Liver (tissue), 9 donors: ENCODE data around the gene MVP. TPM values are rescaled to one million over a fixed set of nuclear protein-coding genes. Genes with fewer than 3 reads are reported as not detected.

Experiments
- DNase-seq: peaks from one replicate; pipeline ENCODE4 v3.0.0-alpha.2; 2017; ENCODE audit warnings: low spot score
- H3K27ac ChIP-seq, 2 donors: one replicate each; pipeline ENCODE4 v1.7.0; 2013; ENCODE audit warnings: inconsistent platforms in 2 of 2, low read length in 2 of 2, control low read depth in 1 of 2, low read depth in 1 of 2, mild to moderate bottlenecking in 1 of 2
- H3K27me3 ChIP-seq, 4 donors: one replicate each; pipeline versions ENCODE4 v1.6.1 to v1.7.0; 2013; ENCODE audit warnings: low read length in 3 of 4, inconsistent platforms in 1 of 4, mild to moderate bottlenecking in 1 of 4, moderate library complexity in 1 of 4; ENCODE audit not compliant: control insufficient read depth in 4 of 4, insufficient read depth in 4 of 4
- H3K36me3 ChIP-seq, 4 donors: one replicate each; pipeline versions ENCODE4 v1.6.1 to v1.7.0; 2013; ENCODE audit warnings: low read length in 3 of 4, mild to moderate bottlenecking in 3 of 4, low read depth in 1 of 4, moderate library complexity in 1 of 4; ENCODE audit not compliant: control insufficient read depth in 4 of 4, insufficient read depth in 3 of 4
- H3K4me1 ChIP-seq, 4 donors: one replicate each; pipeline versions ENCODE4 v1.6.1 to v1.7.0; 2013; ENCODE audit warnings: low read length in 3 of 4, mild to moderate bottlenecking in 3 of 4, moderate library complexity in 1 of 4; ENCODE audit not compliant: control insufficient read depth in 4 of 4, insufficient read depth in 4 of 4
- H3K4me3 ChIP-seq, 3 donors: one replicate each; pipeline versions ENCODE4 v1.6.1 to v1.7.0; 2013; ENCODE audit warnings: low read length in 3 of 3, control low read depth in 1 of 3, low read depth in 1 of 3, mild to moderate bottlenecking in 1 of 3
- H3K9ac ChIP-seq, 2 donors: one replicate each; pipeline ENCODE4 v1.7.0; 2013; ENCODE audit warnings: low read length in 2 of 2, mild to moderate bottlenecking in 2 of 2, moderate library complexity in 2 of 2, control low read depth in 1 of 2, low read depth in 1 of 2
- H3K9me3 ChIP-seq, 4 donors: one replicate each; pipeline versions ENCODE4 v1.6.1 to v1.7.0; 2013; ENCODE audit warnings: low read length in 3 of 4; ENCODE audit not compliant: control insufficient read depth in 4 of 4
- ATF3 ChIP-seq: IDR thresholded peaks from 2 replicates; pipeline ENCODE4 v1.6.1; 2016; ENCODE audit warnings: antibody characterized with exemption
- EGR1 ChIP-seq, 2 donors: IDR thresholded peaks; 2 replicates each; pipeline ENCODE4 v1.6.1; 2016 to 2018; ENCODE audit warnings: antibody characterized with exemption in 2 of 2, low read depth in 2 of 2
- FOXA1 ChIP-seq: IDR thresholded peaks from 2 replicates; pipeline ENCODE4 v1.6.1; 2016; ENCODE audit warnings: antibody characterized with exemption
- FOXA2 ChIP-seq: IDR thresholded peaks from 2 replicates; pipeline ENCODE4 v1.6.1; 2016; ENCODE audit warnings: antibody characterized with exemption
- GABPA ChIP-seq, 2 donors: IDR thresholded peaks in 1 of 2; conservative IDR thresholded peaks in 1 of 2; 2 replicates each; pipeline ENCODE4 v1.6.1; 2016; ENCODE audit warnings: antibody characterized with exemption in 2 of 2, mild to moderate bottlenecking in 1 of 2, moderate library complexity in 1 of 2
- HNF4G ChIP-seq: IDR thresholded peaks from 2 replicates; pipeline ENCODE4 v1.6.1; 2016; ENCODE audit warnings: antibody characterized with exemption
- JUND ChIP-seq, 2 donors: IDR thresholded peaks; 2 replicates each; pipeline ENCODE4 v1.6.1; 2016; ENCODE audit warnings: antibody characterized with exemption in 2 of 2
- MAX ChIP-seq: IDR thresholded peaks from 2 replicates; pipeline ENCODE4 v1.6.1; 2016; ENCODE audit warnings: antibody characterized with exemption
- NR2F2 ChIP-seq: IDR thresholded peaks from 2 replicates; pipeline ENCODE4 v1.6.1; 2016; ENCODE audit warnings: antibody characterized with exemption
- RXRA ChIP-seq, 2 donors: IDR thresholded peaks; 2 replicates each; pipeline ENCODE4 v1.6.1; 2017 to 2018; ENCODE audit warnings: antibody characterized with exemption in 2 of 2, mild to moderate bottlenecking in 1 of 2
- SP1 ChIP-seq: IDR thresholded peaks from 2 replicates; pipeline ENCODE4 v1.6.1; 2018; ENCODE audit warnings: antibody characterized with exemption, mild to moderate bottlenecking
- TAF1 ChIP-seq: conservative IDR thresholded peaks from 2 replicates; pipeline ENCODE4 v1.6.1; 2016; ENCODE audit warnings: antibody characterized with exemption, mild to moderate bottlenecking
- YY1 ChIP-seq: IDR thresholded peaks from 2 replicates; pipeline ENCODE4 v1.6.1; 2016; ENCODE audit warnings: antibody characterized with exemption, mild to moderate bottlenecking
- WGBS: extraction: QIAGEN DNeasy Blood & Tissue Kit; methylation state at CpG from one replicate; pipeline ENCODE4 v1.1.7; 2013; 5-methylcytosine and 5-hydroxymethylcytosine counted together
- polyA plus RNA-seq, 2 donors: library from polyadenylated mRNA; stranded (reverse) in 1 of 2; unstranded in 1 of 2; fragments of 200-250 nt in 1 of 2; fragments of >200 nt in 1 of 2; fragmentation: Nextera tagmentation in 1 of 2; extraction: Ambion mirVana in 1 of 2; gene quantifications; one replicate each; pipeline versions ENCODE4 v1.2.1 to v1.2.3, GENCODE V29; 2013 to 2015
- total RNA-seq, 2 donors: library from RNA; depleted of rRNA; stranded (reverse); fragments of >200 nt; gene quantifications; one replicate each; pipeline ENCODE4 v1.2.3, GENCODE V29; 2014
- TF ChIP-seq, protein P1 (sequence below): fragments of 150-350 bp; IDR thresholded peaks from 2 replicates; pipeline ENCODE4 v1.5.1; 2017; ENCODE audit warnings: improper control_type of control experiment, low read depth, low read length; ENCODE audit not compliant: missing input control
- TF ChIP-seq, protein P2 (sequence below): IDR thresholded peaks from 2 replicates; pipeline ENCODE4 v1.6.1; 2016; ENCODE audit warnings: antibody characterized with exemption, mild to moderate bottlenecking
- donor health status: healthy.
- donor health status: healthy.
- donor health status: healthy.
- donor health status: healthy.
- donor health status: healthy.

MVP gene
- total and polyA plus RNA-seq, 4 donors = 30.7 to 78.4 (median 50.7) TPM

GRCh38 chr16:29894352-29894751 lies 74.1 kb downstream of the MVP start (continued):
- TF ChIP-seq, protein P1, sequence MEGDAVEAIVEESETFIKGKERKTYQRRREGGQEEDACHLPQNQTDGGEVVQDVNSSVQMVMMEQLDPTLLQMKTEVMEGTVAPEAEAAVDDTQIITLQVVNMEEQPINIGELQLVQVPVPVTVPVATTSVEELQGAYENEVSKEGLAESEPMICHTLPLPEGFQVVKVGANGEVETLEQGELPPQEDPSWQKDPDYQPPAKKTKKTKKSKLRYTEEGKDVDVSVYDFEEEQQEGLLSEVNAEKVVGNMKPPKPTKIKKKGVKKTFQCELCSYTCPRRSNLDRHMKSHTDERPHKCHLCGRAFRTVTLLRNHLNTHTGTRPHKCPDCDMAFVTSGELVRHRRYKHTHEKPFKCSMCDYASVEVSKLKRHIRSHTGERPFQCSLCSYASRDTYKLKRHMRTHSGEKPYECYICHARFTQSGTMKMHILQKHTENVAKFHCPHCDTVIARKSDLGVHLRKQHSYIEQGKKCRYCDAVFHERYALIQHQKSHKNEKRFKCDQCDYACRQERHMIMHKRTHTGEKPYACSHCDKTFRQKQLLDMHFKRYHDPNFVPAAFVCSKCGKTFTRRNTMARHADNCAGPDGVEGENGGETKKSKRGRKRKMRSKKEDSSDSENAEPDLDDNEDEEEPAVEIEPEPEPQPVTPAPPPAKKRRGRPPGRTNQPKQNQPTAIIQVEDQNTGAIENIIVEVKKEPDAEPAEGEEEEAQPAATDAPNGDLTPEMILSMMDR = no peak
- TF ChIP-seq HNF4G = no peak

DNA sequence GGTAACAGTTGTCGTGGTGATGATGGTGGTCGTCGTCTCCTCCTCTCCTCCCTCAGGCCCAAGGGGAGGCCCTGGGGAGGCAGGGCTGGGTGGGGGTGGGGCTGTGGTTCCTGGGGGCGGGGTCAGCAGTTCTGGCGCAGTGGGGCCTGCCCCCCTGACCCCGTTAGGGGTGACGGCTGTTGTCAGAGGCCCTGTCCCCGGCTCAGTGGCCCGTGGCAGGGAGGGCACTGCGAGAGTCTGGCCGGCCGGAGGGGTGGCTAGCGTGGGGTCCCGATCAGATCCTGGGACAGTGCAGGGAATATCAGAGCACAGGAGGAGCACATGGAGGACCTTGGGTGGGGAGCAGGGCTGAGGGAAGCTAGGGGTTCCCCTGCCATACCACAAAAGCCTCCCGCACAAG lies 76.6 kb downstream of the MVP start:
- TF ChIP-seq YY1 (no peak), GABPA (IDR thresholded peaks at IDR 0.05 in 1 of 2, conservative IDR thresholded peaks at IDR 0.05 in 1 of 2) (no peak), ATF3 (no peak), TAF1 (no peak), RXRA (IDR thresholded peaks at IDR 0.05) (no peak), NR2F2 (no peak), EGR1 (IDR thresholded peaks at IDR 0.05; ENCODE audit: low read depth in 2 of 2) (no peak), FOXA1 (no peak)
- TF ChIP-seq, protein P2, sequence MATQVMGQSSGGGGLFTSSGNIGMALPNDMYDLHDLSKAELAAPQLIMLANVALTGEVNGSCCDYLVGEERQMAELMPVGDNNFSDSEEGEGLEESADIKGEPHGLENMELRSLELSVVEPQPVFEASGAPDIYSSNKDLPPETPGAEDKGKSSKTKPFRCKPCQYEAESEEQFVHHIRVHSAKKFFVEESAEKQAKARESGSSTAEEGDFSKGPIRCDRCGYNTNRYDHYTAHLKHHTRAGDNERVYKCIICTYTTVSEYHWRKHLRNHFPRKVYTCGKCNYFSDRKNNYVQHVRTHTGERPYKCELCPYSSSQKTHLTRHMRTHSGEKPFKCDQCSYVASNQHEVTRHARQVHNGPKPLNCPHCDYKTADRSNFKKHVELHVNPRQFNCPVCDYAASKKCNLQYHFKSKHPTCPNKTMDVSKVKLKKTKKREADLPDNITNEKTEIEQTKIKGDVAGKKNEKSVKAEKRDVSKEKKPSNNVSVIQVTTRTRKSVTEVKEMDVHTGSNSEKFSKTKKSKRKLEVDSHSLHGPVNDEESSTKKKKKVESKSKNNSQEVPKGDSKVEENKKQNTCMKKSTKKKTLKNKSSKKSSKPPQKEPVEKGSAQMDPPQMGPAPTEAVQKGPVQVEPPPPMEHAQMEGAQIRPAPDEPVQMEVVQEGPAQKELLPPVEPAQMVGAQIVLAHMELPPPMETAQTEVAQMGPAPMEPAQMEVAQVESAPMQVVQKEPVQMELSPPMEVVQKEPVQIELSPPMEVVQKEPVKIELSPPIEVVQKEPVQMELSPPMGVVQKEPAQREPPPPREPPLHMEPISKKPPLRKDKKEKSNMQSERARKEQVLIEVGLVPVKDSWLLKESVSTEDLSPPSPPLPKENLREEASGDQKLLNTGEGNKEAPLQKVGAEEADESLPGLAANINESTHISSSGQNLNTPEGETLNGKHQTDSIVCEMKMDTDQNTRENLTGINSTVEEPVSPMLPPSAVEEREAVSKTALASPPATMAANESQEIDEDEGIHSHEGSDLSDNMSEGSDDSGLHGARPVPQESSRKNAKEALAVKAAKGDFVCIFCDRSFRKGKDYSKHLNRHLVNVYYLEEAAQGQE = no peak
- H3K4me3 ChIP-seq = no peak overlapping the region
- no peaks in the 10 kb centered on the region for H3K36me3 ChIP-seq
- 55% methylated on average over 15 of the region's 15 CpGs for WGBS
- no peak overlapping the region for H3K27ac ChIP-seq
- peaks cover 2 to 12% (median 7%) of the 10 kb centered on the region in 4 donors for H3K4me1 ChIP-seq
- H3K9me3 ChIP-seq = no peaks in the 10 kb centered on the region
- no peak overlapping the region for H3K9ac ChIP-seq
- no peak for DNase-seq
- H3K27me3 ChIP-seq = peaks cover 0 to 6% (median 1%) of the 10 kb centered on the region in 4 donors

DNA sequence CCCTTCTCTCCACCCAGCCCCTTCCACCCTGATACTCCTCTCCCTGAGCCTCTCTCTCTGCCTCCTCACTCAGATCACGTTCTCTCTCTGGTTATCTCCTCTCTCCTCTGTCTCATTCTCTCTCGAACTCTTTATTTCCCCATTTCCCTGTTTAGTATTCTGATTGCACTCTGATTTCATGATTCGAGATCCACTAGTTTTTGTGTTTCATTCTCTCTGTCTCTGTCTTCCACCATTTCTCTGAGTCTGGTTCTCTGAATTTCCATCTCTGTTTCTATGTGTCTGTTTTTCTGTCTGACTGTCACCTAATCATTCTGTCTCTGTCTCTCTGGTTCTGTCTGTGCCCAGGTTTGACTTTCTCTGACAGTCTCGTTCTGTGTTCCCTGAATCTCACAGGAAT lies 77.1 kb downstream of the MVP start:
- no peak overlapping the region for H3K4me3 ChIP-seq
- whole genome bisulfite sequencing = 63% methylated on average over 4 of the region's 4 CpGs
- H3K27me3 ChIP-seq = peaks cover 0 to 6% (median 1%) of the 10 kb centered on the region in 4 donors
- no peak overlapping the region for H3K27ac ChIP-seq
- no peaks in the 10 kb centered on the region for H3K9me3 ChIP-seq
- DNase-seq = no peak
- no peaks in the 10 kb centered on the region for H3K36me3 ChIP-seq
- H3K4me1 ChIP-seq = peaks cover 2 to 12% (median 6%) of the 10 kb centered on the region in 4 donors
- H3K9ac ChIP-seq = no peak overlapping the region
- TF ChIP-seq RXRA (IDR thresholded peaks at IDR 0.05) (no peak), SP1 (no peak), GABPA (IDR thresholded peaks at IDR 0.05 in 1 of 2, conservative IDR thresholded peaks at IDR 0.05 in 1 of 2) (no peak), HNF4G (no peak), FOXA2 (no peak), MAX (no peak), JUND (IDR thresholded peaks at IDR 0.05) (no peak), ATF3 (no peak), NR2F2 (no peak), TAF1 (no peak)
- TF ChIP-seq, protein P2 = no peak
- TF ChIP-seq, protein P1 = no peak
